HCT116 (cell line): ENCODE results near the gene TMEM51. TPM values are rescaled to one million over a fixed set of nuclear protein-coding genes. Genes with fewer than 3 reads are reported as not detected.

ENCODE experiments used
- ATAC-seq: fragments of 200-7000 bp; cut with Tn5 transposase; 2 replicates; pipeline ENCODE4 v1.9.1; 2020; ENCODE audit warnings: mild to moderate bottlenecking, moderate library complexity
- BruUV-seq: library from RNA; stranded (reverse); fragments of 400-500 nt; replicated peaks from 2 replicates; lab custom pipeline; 2021; lab: Mats Ljungman, UMichigan
- CTCF ChIA-PET: fragments of 300-600 bp; sonication (Branson Sonifier 250); formaldehyde crosslinking; loops from one replicate; lab custom pipeline; 2021; ENCODE audit warnings: antibody characterized with exemption; lab: Charles Lee
- POLR2A ChIA-PET: fragments of 300-600, 350-600 bp; sonication (Branson Sonifier 250); formaldehyde crosslinking; loops from one replicate; lab custom pipeline; 2021; ENCODE audit warnings: antibody characterized with exemption; lab: Charles Lee
- RAD21 ChIA-PET, 2 experiments: fragments of 300-600 bp; sonication (Branson Sonifier 250); formaldehyde crosslinking; loops; one replicate each; lab custom pipeline; 2023; ENCODE audit warnings: low total read pairs in 2 of 2; ENCODE audit not compliant: uncharacterized antibody in 2 of 2, unreplicated experiment in 2 of 2, low non-redundant PET in 1 of 2; lab: Charles Lee
- DNase-seq: peaks from one replicate; pipeline ENCODE4 v3.0.0-alpha.2; 2010; ENCODE audit warnings: low read depth, low spot score
- H2AFZ ChIP-seq: fragments of 200-600 bp; shearing (Covaris generic), sonication (generic); 2 replicates; pipeline ENCODE4 v1.6.1; 2017; ENCODE audit warnings: low read depth, mixed run types, mixed read lengths, antibody characterized with exemption, low read length; ENCODE audit not compliant: poor library complexity, severe bottlenecking
- H3K27ac ChIP-seq: 2 replicates; pipeline ENCODE4 v1.5.1; 2012; ENCODE audit warnings: low read depth, low read length
- H3K27me3 ChIP-seq: fragments of 200-600 bp; sonication (generic); 2 replicates; pipeline ENCODE4 v1.6.1; 2016; ENCODE audit warnings: mixed run types, low read length, mixed read lengths; ENCODE audit not compliant: insufficient read depth
- H3K36me3 ChIP-seq, 2 experiments: fragments of 200-500 bp in 1 of 2; fragments of 200-600 bp in 1 of 2; sonication (Bioruptor generic) in 1 of 2; sonication (generic) in 1 of 2; 2 replicates each; pipeline versions ENCODE4 v1.5.1 to v1.6.1; 2014 to 2016; ENCODE audit warnings: low read length in 2 of 2, inconsistent platforms in 1 of 2, mixed read lengths in 1 of 2, mixed run types in 1 of 2; ENCODE audit not compliant: insufficient read depth in 2 of 2, control insufficient read depth in 1 of 2
- H3K4me1 ChIP-seq, 2 experiments: fragments of 200-600 bp in 1 of 2; sonication (generic) in 1 of 2; 2 replicates each; pipeline versions ENCODE4 v1.5.1 to v1.6.1; 2012 to 2017; ENCODE audit warnings: low read length in 2 of 2, inconsistent platforms in 1 of 2, mild to moderate bottlenecking in 1 of 2, mixed read lengths in 1 of 2, mixed run types in 1 of 2, moderate library complexity in 1 of 2; ENCODE audit not compliant: insufficient read depth in 2 of 2, control insufficient read depth in 1 of 2
- H3K4me2 ChIP-seq: fragments of 200-600 bp; sonication (generic); 2 replicates; pipeline ENCODE4 v1.6.1; 2017; ENCODE audit warnings: mixed run types, low read length, mixed read lengths
- H3K4me3 ChIP-seq, 2 experiments: fragments of 200-600 bp in 1 of 2; sonication (generic) in 1 of 2; replicated peaks in 1 of 2; 2 replicates each; pipeline ENCODE4 v1.5.1; 2011 to 2016; ENCODE audit warnings: low read length in 2 of 2, control low read depth in 1 of 2, low read depth in 1 of 2, mild to moderate bottlenecking in 1 of 2, mixed read lengths in 1 of 2, mixed run types in 1 of 2
- H3K79me2 ChIP-seq: fragments of 200-600 bp; sonication (generic); 2 replicates; pipeline ENCODE4 v1.6.1; 2017; ENCODE audit warnings: mild to moderate bottlenecking, mixed run types, low read length, moderate library complexity, mixed read lengths; ENCODE audit not compliant: insufficient read depth
- H3K9ac ChIP-seq: fragments of 200-600 bp; sonication (generic); 2 replicates; pipeline ENCODE4 v1.6.1; 2016; ENCODE audit warnings: low read length, mixed read lengths
- H3K9me2 ChIP-seq: fragments of 200-600 bp; sonication (generic), shearing (Covaris generic); 2 replicates; pipeline ENCODE4 v1.6.1; 2017; ENCODE audit warnings: mixed run types, mild to moderate bottlenecking, moderate library complexity; ENCODE audit not compliant: insufficient read depth
- H3K9me3 ChIP-seq, 2 experiments: fragments of 200-500 bp in 1 of 2; fragments of 200-600 bp in 1 of 2; sonication (Bioruptor generic) in 1 of 2; sonication (generic) in 1 of 2; 2 replicates each; pipeline ENCODE4 v1.6.1; 2014 to 2017; ENCODE audit warnings: low read length in 2 of 2, mixed read lengths in 2 of 2, inconsistent platforms in 1 of 2, low read depth in 1 of 2, mild to moderate bottlenecking in 1 of 2, mixed run types in 1 of 2, moderate library complexity in 1 of 2; ENCODE audit not compliant: control insufficient read depth in 1 of 2, insufficient read depth in 1 of 2
- H4K20me1 ChIP-seq: fragments of 200-600 bp; sonication (generic), shearing (Covaris generic); 2 replicates; pipeline ENCODE4 v1.6.1; 2017; ENCODE audit warnings: mixed run types, mild to moderate bottlenecking, moderate library complexity; ENCODE audit not compliant: insufficient read depth
- EGR1 ChIP-seq: IDR thresholded peaks from 2 replicates; pipeline ENCODE4 v1.6.1; 2012; ENCODE audit warnings: low read depth
- ELF1 ChIP-seq: IDR thresholded peaks from 2 replicates; pipeline ENCODE4 v1.6.1; 2012; ENCODE audit warnings: low read depth, borderline replicate concordance
- EZH2phosphoT487 ChIP-seq: fragments of 200-600 bp; IDR thresholded peaks from 2 replicates; pipeline ENCODE4 v1.6.1; 2018; ENCODE audit warnings: antibody characterized with exemption, borderline replicate concordance
- POLR2A ChIP-seq: IDR thresholded peaks from 2 replicates; pipeline ENCODE4 v1.7.0; 2011; ENCODE audit warnings: borderline replicate concordance; ENCODE audit not compliant: insufficient read depth, insufficient read length; ENCODE audit errors: extremely low read depth
- POLR2AphosphoS5 ChIP-seq: IDR thresholded peaks from 2 replicates; pipeline ENCODE4 v1.6.1; 2011; ENCODE audit warnings: mild to moderate bottlenecking, low read depth, low read length, moderate library complexity
- RAD21 ChIP-seq: IDR thresholded peaks from 2 replicates; pipeline ENCODE4 v1.6.1; 2012; ENCODE audit warnings: low read depth, mild to moderate bottlenecking
- SIN3A ChIP-seq: IDR thresholded peaks from 2 replicates; pipeline ENCODE4 v1.6.1; 2012; ENCODE audit warnings: low read depth
- SP1 ChIP-seq: IDR thresholded peaks from 2 replicates; pipeline ENCODE4 v1.6.1; 2012; ENCODE audit warnings: low read depth
- SRF ChIP-seq: IDR thresholded peaks from 2 replicates; pipeline ENCODE4 v1.6.1; 2012; ENCODE audit warnings: low read depth
- TCF7L2 ChIP-seq: IDR thresholded peaks from 2 replicates; pipeline ENCODE4 v1.7.0; 2011; ENCODE audit warnings: borderline replicate concordance, inconsistent platforms; ENCODE audit not compliant: insufficient read depth, insufficient read length; ENCODE audit errors: extremely low read depth
- YY1 ChIP-seq: IDR thresholded peaks from 2 replicates; pipeline ENCODE4 v1.6.1; 2011; ENCODE audit warnings: low read length, low read depth, moderate library complexity, mild to moderate bottlenecking; ENCODE audit not compliant: insufficient replicate concordance; ENCODE audit errors: extremely low read depth
- intact Hi-C: fragments of 100-400 bp; cut with micrococcal nuclease; formaldehyde crosslinking; loops from 2 replicates; pipeline ENCODE4 v1.10.0; 2022
- total RNA-seq: library from RNA; stranded (reverse); gene quantifications from one replicate; pipeline ENCODE4 v1.2.1, GENCODE V29; 2021; ENCODE audit not compliant: unreplicated experiment
- TF ChIP-seq, protein P1 (sequence below): IDR thresholded peaks from 2 replicates; pipeline ENCODE4 v1.6.1; 2012
- TF ChIP-seq, protein P2 (sequence below): IDR thresholded peaks from 2 replicates; pipeline ENCODE4 v1.6.1; 2012; ENCODE audit warnings: low read depth

TMEM51 gene
- total RNA-seq, 1 experiment from 2014 or later = 16.6 TPM

DNA sequence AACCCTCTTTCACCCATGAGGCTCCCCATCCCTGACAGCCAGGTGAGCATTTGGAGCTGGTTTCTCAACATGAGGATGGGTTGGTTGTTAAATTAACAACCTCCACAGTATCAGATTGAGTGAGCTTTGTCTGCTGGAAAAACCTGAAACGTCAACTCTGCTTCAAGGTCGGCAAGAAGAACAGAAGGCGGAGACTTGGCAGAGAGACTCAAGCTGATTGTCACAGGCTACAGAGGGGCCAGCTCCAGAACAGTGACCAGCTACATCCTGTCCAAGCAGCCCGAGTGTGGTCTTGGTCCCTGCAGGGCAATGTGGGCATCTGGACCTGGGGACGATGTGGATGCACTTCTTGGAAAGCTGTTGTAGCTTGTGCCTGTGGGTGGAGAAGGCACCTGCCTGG, 36.6 kb upstream of the TMEM51 start:
- Histone ChIP-seq H3K4me1 (no peaks in the 10 kb centered on the region), H2AFZ (no peak overlapping the region), H3K36me3 (no peaks in the 10 kb centered on the region), H3K9ac (no peak overlapping the region), H3K27ac (no peak overlapping the region), H3K9me3 (no peaks in the 10 kb centered on the region), H3K27me3 (no peaks in the 10 kb centered on the region), H3K4me2 (no peak overlapping the region), H3K9me2 (no peaks in the 10 kb centered on the region), H3K79me2 (no peaks in the 10 kb centered on the region), H3K4me3 (no peak overlapping the region), H4K20me1 (no peaks in the 10 kb centered on the region)
- RAD21 ChIA-PET = no interaction called here
- ATAC-seq (no peak), DNase-seq (no peak)
- intact Hi-C loops = no loop called here
- CTCF ChIA-PET = interaction anchor here (1.1 kb wide), 1 partner anchor 12 kb away, joined by 3 read pairs; no protein-coding TSS in a partner anchor
- TF ChIP-seq, protein P1, sequence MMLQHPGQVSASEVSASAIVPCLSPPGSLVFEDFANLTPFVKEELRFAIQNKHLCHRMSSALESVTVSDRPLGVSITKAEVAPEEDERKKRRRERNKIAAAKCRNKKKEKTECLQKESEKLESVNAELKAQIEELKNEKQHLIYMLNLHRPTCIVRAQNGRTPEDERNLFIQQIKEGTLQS = no peak
- TF ChIP-seq YY1 = no peak
- TF ChIP-seq POLR2A = no peak
- no peak for TF ChIP-seq SRF
- no peak for TF ChIP-seq TCF7L2
- TF ChIP-seq SIN3A = no peak
- no peak for TF ChIP-seq POLR2AphosphoS5
- TF ChIP-seq RAD21 = no peak
- no peak for TF ChIP-seq EZH2phosphoT487
- TF ChIP-seq, protein P2, sequence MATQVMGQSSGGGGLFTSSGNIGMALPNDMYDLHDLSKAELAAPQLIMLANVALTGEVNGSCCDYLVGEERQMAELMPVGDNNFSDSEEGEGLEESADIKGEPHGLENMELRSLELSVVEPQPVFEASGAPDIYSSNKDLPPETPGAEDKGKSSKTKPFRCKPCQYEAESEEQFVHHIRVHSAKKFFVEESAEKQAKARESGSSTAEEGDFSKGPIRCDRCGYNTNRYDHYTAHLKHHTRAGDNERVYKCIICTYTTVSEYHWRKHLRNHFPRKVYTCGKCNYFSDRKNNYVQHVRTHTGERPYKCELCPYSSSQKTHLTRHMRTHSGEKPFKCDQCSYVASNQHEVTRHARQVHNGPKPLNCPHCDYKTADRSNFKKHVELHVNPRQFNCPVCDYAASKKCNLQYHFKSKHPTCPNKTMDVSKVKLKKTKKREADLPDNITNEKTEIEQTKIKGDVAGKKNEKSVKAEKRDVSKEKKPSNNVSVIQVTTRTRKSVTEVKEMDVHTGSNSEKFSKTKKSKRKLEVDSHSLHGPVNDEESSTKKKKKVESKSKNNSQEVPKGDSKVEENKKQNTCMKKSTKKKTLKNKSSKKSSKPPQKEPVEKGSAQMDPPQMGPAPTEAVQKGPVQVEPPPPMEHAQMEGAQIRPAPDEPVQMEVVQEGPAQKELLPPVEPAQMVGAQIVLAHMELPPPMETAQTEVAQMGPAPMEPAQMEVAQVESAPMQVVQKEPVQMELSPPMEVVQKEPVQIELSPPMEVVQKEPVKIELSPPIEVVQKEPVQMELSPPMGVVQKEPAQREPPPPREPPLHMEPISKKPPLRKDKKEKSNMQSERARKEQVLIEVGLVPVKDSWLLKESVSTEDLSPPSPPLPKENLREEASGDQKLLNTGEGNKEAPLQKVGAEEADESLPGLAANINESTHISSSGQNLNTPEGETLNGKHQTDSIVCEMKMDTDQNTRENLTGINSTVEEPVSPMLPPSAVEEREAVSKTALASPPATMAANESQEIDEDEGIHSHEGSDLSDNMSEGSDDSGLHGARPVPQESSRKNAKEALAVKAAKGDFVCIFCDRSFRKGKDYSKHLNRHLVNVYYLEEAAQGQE = no peak
- no peak for TF ChIP-seq ELF1
- no peak for TF ChIP-seq EGR1
- TF ChIP-seq SP1 = no peak
- POLR2A ChIA-PET = no interaction called here
- no TSS peak for BruUV-seq
